GM12891 (cell line): ENCODE results near the gene APOA4.

Source experiments
- POLR2A ChIP-seq: IDR thresholded peaks from 2 replicates; pipeline ENCODE4 v1.6.1; 2011; ENCODE audit warnings: low read depth, low read length, control low read depth
- POLR2AphosphoS5 ChIP-seq: IDR thresholded peaks from 2 replicates; pipeline ENCODE4 v1.6.1; 2011; ENCODE audit warnings: low read depth, low read length, control low read depth
- TAF1 ChIP-seq: IDR thresholded peaks from 2 replicates; pipeline ENCODE4 v1.6.1; 2011; ENCODE audit warnings: low read depth, low read length, control low read depth

DNA sequence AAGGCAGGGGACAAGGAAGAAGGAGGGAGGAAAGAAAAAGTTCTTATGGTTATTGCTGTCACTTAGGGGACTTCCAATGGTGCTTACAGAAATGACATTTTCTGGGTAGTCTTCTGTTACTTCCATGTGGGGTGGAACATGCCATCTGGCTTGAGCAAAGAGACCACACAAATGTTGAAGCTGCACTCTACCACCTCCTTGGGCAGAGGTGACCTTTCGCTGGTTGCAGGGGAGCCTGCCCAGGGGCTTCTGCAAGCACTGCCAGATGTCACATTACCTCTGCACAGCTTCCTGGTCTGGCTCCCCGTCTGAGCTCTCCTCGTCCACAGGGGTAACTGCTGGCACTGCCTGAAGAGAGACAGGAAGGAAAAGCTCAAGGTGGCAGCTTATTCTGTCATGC, 47.0 kb upstream of the APOA4 start:
- no peak for TF ChIP-seq POLR2AphosphoS5
- TF ChIP-seq POLR2A: no peak
- TF ChIP-seq TAF1: no peak
